H7 (cell line): Measurements from ENCODE around the gene SERPINE3. TPM values are rescaled to one million over a fixed set of nuclear protein-coding genes. Genes with fewer than 3 reads are reported as not detected.

ENCODE experiments used
- DNase-seq: peaks from one replicate; pipeline ENCODE4 v3.0.0; 2012
- H3K27me3 ChIP-seq: 2 replicates; pipeline ENCODE4 v1.6.0; 2011; ENCODE audit warnings: mild to moderate bottlenecking, low read length; ENCODE audit not compliant: control insufficient read depth, insufficient read depth
- H3K36me3 ChIP-seq: replicated peaks from 2 replicates; pipeline ENCODE4 v1.5.1; 2011; ENCODE audit warnings: low read length; ENCODE audit not compliant: control insufficient read depth, insufficient read depth
- H3K4me3 ChIP-seq: 2 replicates; pipeline ENCODE4 v1.5.1; 2011; ENCODE audit warnings: low read depth, mild to moderate bottlenecking, control low read depth, low read length, moderate library complexity; ENCODE audit not compliant: insufficient read depth
- total RNA-seq: library from RNA; depleted of rRNA; stranded (reverse); fragments of >200 nt; shearing (Covaris generic); gene quantifications from 2 replicates; pipeline ENCODE4 v1.2.3, GENCODE V29; 2014

SERPINE3 gene
- total RNA-seq, 1 experiment from 2014 or later, result 0.28 TPM

GRCh38 chr13:51339952-51340732 is 651 bp downstream of the SERPINE3 start:
- Histone ChIP-seq H3K4me3 (no peak overlapping the region), H3K36me3 (no peaks in the 10 kb centered on the region), H3K27me3 (no peaks in the 10 kb centered on the region)
- no peak for DNase-seq

GRCh38 chr13:51341232-51341631 is 1.7 kb downstream of the SERPINE3 start:
- Histone ChIP-seq H3K4me3 (no peak overlapping the region), H3K36me3 (no peaks in the 10 kb centered on the region), H3K27me3 (no peaks in the 10 kb centered on the region)
- DNase-seq, result no peak

DNA sequence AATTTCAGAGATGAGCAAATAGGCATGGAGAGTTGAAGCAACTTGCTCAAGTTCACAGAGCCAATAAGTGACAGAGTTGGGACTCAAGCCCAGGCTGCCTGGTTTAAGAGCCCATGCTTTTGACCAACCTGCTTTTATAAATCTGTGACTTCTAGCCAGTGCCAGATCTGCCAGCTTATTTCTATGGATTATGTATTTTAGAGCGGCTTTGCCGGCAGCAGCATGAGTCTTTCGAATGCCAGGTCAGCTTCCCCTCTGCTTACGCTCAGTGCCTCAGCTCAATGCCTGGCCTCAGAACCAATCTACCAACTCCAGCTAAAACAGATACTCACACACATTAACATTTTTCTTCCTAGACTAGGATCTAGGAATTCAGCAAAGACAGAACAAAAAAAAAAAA is 2.3 kb downstream of the SERPINE3 start:
- H3K4me3 ChIP-seq, result no peak overlapping the region
- no peak for DNase-seq

GRCh38 chr13:51342706-51343105 is 3.2 kb downstream of the SERPINE3 start:
- DNase-seq, result no peak

More for the DNA sequence above, 2.3 kb downstream of the SERPINE3 start:
- Histone ChIP-seq H3K27me3 (no peaks in the 10 kb centered on the region), H3K36me3 (no peaks in the 10 kb centered on the region)

DNA sequence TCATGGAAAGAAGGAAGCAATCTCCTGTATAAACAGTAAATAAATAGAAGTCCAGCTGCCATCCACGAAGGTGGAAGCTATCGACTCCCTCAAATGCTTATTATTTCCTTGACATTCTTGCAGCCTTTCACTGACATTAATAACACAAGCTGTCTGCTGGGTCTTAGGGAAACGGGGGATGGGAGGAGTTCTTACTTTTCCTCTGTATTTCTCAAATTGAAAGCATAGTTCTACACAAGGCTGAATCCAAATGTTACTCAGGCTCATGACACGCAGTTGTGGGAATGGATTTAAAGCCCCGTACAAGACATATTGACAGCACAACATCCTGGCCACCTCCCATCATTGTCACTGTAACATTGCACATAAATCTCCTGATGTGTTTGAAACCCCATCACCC is 4.0 kb downstream of the SERPINE3 start:
- Histone ChIP-seq H3K4me3 (no peak overlapping the region), H3K27me3 (no peaks in the 10 kb centered on the region), H3K36me3 (no peaks in the 10 kb centered on the region)
- DNase-seq, result no peak

More at GRCh38 chr13:51342706-51343105, 3.2 kb downstream of the SERPINE3 start:
- Histone ChIP-seq H3K36me3 (no peaks in the 10 kb centered on the region), H3K4me3 (no peak overlapping the region), H3K27me3 (no peaks in the 10 kb centered on the region)

DNA sequence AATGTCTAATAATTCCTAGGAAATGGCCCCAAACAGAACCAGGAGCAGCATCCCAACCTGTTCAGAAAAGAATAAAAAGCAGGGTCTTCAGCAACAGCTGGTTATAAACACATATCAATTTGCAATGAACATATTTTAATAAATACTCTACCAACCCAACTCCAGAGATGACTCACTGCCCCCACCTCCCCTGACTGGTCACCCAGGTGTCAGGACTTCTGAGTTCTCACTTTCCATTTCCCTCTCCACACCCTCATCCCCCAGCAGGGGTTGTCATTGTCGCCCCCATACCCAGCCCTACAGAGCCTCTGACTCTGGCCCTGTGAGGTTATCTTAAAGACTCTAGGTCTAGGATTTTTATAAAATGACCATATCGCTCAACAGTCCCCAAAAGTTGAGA is 6.9 kb downstream of the SERPINE3 start:
- no peaks in the 10 kb centered on the region for H3K36me3 ChIP-seq
- no peaks in the 10 kb centered on the region for H3K27me3 ChIP-seq
- no peak for DNase-seq
- H3K4me3 ChIP-seq, result no peak overlapping the region

- Histone ChIP-seq H3K36me3 (no peaks in the 10 kb centered on the region), H3K27me3 (no peaks in the 10 kb centered on the region), H3K4me3 (no peak overlapping the region)
- no peak for DNase-seq
These were observed 7.6 kb downstream of the SERPINE3 start for GRCh38 chr13:51347099-51347498.

GRCh38 chr13:51348069-51348967 is 8.8 kb downstream of the SERPINE3 start:
- no peaks in the 10 kb centered on the region for H3K36me3 ChIP-seq
- H3K27me3 ChIP-seq, result no peaks in the 10 kb centered on the region
- DNase-seq, result no peak
- H3K4me3 ChIP-seq, result no peak overlapping the region

- Histone ChIP-seq H3K27me3 (no peaks in the 10 kb centered on the region), H3K36me3 (no peaks in the 10 kb centered on the region), H3K4me3 (no peak overlapping the region)
- DNase-seq, result no peak
These were observed 9.5 kb downstream of the SERPINE3 start for GRCh38 chr13:51349016-51349415.

GRCh38 chr13:51355217-51355616 is 15.7 kb downstream of the SERPINE3 start:
- Histone ChIP-seq H3K27me3 (no peaks in the 10 kb centered on the region), H3K36me3 (no peaks in the 10 kb centered on the region)

DNA sequence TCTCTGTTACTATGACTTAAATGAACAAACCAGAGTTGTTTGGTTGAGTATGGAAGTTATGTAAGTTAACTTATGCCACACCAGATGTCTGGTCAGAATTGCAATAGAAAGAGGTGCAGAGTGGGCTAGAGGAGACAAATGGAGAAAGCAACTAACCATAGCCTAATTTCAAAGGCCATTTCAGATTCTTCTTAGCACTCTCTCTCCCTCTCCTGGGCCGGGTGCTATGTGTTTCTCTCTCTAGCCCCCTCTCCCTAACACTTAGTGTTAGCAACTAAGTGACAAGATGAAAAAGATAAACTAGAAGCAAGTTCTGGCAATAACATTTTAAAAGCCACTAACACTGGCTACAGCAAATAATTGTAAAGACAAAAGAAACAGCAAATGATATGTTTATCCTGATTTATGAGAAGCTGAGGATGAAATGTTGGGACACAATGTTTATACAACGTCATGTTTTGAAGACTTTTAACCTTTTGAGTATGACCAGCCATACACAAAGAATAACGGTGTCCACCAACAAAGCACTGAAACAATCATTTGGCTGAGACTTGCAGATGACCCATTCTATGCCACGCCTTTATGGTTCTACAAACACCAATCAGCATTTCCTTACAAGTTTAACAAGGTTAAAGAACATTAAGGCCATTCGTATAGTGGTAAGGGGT is 18.6 kb downstream of the SERPINE3 start:
- no peak overlapping the region for H3K4me3 ChIP-seq
- no peaks in the 10 kb centered on the region for H3K36me3 ChIP-seq
- H3K27me3 ChIP-seq, result no peaks in the 10 kb centered on the region
- DNase-seq, result no peak

More at GRCh38 chr13:51355217-51355616, 15.7 kb downstream of the SERPINE3 start:
- DNase-seq, result no peak
- no peak overlapping the region for H3K4me3 ChIP-seq

DNA sequence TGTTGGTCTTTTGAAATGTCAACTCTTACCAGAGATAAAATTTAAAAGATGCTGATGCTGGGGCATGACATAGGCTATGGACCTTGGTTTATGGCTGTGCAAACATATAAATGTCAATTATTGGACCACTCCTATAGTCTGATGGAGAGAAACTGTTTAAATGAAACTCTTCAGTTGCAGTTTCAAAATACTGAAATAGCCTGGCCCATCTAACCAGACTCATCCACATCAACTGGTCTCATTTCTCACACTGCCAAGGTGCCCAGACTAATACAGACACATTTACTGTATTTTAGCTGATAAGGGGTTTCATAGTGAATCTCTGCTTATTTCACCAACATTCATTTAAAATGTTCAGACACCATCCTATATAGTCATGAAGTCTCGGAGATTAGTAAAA is 19.9 kb downstream of the SERPINE3 start:
- DNase-seq, result no peak
- no peak overlapping the region for H3K4me3 ChIP-seq
- H3K36me3 ChIP-seq, result no peaks in the 10 kb centered on the region
- no peaks in the 10 kb centered on the region for H3K27me3 ChIP-seq

GRCh38 chr13:51360489-51360888 is 21.0 kb downstream of the SERPINE3 start:
- H3K27me3 ChIP-seq, result no peaks in the 10 kb centered on the region
- no peak overlapping the region for H3K4me3 ChIP-seq
- H3K36me3 ChIP-seq, result no peaks in the 10 kb centered on the region; the same call in 1 of the 2 replicates
- DNase-seq, result no peak

GRCh38 chr13:51361106-51361505 is 21.6 kb downstream of the SERPINE3 start:
- H3K36me3 ChIP-seq, result no peaks in the 10 kb centered on the region; the same call in 1 of the 2 replicates
- H3K4me3 ChIP-seq, result no peak overlapping the region
- no peak for DNase-seq
- H3K27me3 ChIP-seq, result no peaks in the 10 kb centered on the region
